Subcutaneous adipose tissue (tissue), 4 donors: ENCODE data around the gene BTN3A1. TPM values are rescaled to one million over a fixed set of nuclear protein-coding genes. Genes with fewer than 3 reads are reported as not detected.

Source experiments
- CTCF ChIP-seq: fragments of 450-650 bp; IDR thresholded peaks from one replicate; pipeline ENCODE4 v1.5.1; 2016; ENCODE audit warnings: low read depth, mild to moderate bottlenecking, control low read depth, antibody characterized with exemption, moderate library complexity
- total RNA-seq, 4 donors: library from RNA; depleted of rRNA; stranded (reverse); fragments of >200 nt; gene quantifications; one replicate each; pipeline ENCODE4 v1.1.0, GENCODE V29; 2016

BTN3A1 gene
- total RNA-seq = 10 to 100 TPM in 3 of 4 donors, 1 to 10 TPM in 1; 9.6 to 25.2 (median 16.5) TPM

DNA sequence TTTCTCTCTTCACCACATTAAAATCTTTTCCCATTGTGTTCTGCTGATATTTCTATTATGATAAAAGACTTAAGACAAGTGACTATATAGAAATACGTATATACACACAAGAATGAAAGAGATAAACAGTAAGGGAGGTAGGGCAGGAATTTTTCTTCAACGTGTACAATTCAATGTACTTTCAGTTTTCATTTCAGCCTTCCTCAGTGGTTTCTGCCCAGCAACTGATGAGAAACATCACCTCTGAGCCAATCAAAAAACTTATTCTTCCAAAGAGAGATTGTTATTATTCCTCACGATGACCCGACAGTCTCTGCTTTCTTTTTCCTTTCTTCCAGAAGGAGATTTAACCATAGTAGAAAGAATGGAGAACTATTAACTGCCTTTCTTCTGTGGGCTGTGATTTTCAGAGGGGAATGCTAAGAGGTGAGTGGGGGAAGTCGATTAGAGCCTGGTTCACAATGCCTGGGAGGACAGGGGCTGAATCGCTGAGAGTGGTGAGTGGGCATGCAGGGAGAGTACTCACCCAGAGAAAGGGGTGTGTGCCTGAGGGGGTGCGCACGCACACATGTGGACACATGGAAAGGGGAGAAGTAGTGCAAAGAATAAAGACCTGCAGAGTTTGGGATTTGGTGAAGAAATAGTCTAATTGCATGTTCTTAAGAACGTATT, at the start of gene BTN3A1:
BTN3A1 (plus strand) TSS at position 289 of the 672 bp plus-strand sequence. CDS start 3,289 bp downstream, outside the sequence.
- no peak for TF ChIP-seq CTCF

GRCh38 chr6:26352315-26352714, 49.8 kb upstream of the BTN3A1 start:
- TF ChIP-seq CTCF = no peak

GRCh38 chr6:26354162-26354561, 47.9 kb upstream of the BTN3A1 start:
- no peak for TF ChIP-seq CTCF

GRCh38 chr6:26355366-26355765, 46.7 kb upstream of the BTN3A1 start:
- TF ChIP-seq CTCF = no peak

GRCh38 chr6:26358511-26358981, 43.5 kb upstream of the BTN3A1 start:
- TF ChIP-seq CTCF = no peak

DNA sequence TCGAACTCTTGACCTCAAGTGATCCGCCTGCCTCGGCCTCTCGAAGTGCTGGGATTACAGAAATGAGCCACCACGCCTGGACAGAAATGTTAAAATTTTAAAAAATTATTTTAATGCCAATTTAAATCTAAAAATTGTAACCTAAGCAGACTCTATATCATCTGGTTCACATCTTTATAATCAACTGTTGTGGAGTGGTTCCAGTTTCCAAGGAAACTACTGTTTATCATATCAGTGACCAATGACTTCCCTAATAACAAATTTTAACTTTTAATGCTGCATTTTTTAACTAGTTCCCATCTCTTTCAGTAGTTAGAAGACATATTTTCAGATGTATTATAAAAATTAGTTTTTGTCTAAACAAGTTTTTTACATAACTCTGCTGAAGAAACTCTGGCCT, 42.3 kb upstream of the BTN3A1 start:
- TF ChIP-seq CTCF = no peak

DNA sequence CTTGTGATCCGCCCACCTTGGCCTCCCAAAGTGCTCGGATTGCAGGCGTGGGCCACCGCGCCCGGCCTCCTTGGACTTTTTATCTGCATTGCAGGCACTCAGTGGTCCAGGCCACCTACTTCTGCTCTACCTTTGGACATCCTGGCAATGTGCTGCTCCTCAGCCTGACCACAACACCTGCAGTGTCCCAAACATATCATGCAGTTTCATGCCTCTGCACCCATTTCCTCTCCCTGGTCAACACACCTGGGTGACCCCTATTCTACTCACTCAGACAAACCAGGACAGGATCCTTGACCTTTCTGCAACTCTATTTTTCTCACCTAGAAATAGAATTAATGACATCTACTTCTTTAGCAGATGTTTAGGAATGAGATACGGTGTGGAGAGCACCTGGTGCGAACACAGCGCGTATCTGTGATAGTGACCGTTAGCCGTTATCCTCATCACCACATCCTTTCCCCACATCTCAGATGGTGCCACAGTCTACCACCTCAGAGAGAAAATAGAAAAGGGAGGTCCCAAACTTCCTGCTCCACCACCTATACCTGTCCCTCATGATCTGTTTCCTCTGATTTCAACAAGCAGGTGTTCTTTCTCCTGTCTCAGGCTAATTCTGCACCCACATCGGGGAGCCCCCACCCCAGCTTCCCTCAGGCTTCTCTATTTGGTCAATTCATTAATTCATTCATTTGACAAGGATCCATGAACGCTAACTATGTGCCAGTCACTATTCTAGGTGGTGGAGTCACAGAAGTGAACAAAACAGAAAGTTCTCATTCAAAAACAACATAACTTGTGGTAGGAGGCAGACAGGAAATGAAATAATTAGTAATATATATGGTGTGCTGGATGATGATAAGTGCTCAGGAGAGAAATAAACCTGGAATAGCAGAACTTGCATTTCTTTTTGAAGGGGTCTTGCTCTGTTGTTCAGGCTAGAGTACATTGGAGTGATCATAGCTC, 41.3 kb upstream of the BTN3A1 start:
- TF ChIP-seq CTCF = no peak
